Measurements from ENCODE around the gene NRL. TPM values are rescaled to one million over a fixed set of nuclear protein-coding genes. Genes with fewer than 3 reads are reported as not detected.

NRL gene
- total RNA-seq, 1 experiment from 2014 or later, result 1.4 TPM

DNA sequence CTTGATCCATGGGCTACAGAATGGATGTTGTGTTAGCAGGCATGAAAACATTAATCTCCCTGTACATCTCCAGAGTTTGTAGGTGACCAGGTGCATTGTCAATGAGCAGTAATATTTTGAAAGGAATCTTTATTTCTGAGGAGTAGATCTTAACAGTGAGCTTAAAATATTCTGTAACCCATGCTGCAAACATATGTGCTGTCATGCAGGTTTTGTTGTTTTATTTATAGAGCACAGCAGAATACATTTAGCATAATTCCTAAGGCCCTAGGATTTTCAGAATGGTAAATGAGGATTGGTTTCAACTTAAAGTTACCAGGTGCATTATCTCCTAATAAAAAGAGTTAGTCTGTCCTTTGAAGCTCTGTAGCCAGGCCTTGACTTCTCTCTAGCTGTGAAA lies 12.2 kb upstream of the NRL start:
- Histone ChIP-seq H3K27me3 (ENCODE audit: control insufficient read depth, insufficient read depth, low read length) (no peaks in the 10 kb centered on the region), H3K4me3 (ENCODE audit: low read depth in 2 of 2, low read length in 2 of 2) (no peak overlapping the region), H3K36me3 (ENCODE audit: control insufficient read depth, insufficient read depth, low read length) (no peaks in the 10 kb centered on the region), H3K27ac (ENCODE audit: low read length) (no peak overlapping the region), H3K4me1 (ENCODE audit: control insufficient read depth, insufficient read depth, low read length) (no peaks in the 10 kb centered on the region), H3K9me3 (ENCODE audit: control insufficient read depth, insufficient read depth, low read depth, low read length) (no peaks in the 10 kb centered on the region)
- ChIA-PET POLR2A (interaction anchor here (0.6 kb wide), 1 partner anchor 272 kb away, joined by 16 read pairs; the partner anchor contains the start of gene NYNRIN), CTCF (no interaction called here)
- BruUV-seq (replicated peaks), result no TSS peak
- in situ Hi-C loops (cut with HindIII; ENCODE audit: low pct_unique_long_range_greater_than_20kb, low sequenced_read_pairs), result no loop called here
- DNase-seq (ENCODE audit: low read depth, low spot score), result no peak
- intact Hi-C loops (cut with micrococcal nuclease; ENCODE audit: unreplicated experiment), result no loop called here
- ATAC-seq, result no peak
- TF ChIP-seq CTCF (IDR thresholded peaks at IDR 0.05) (no peak), POLR2AphosphoS5 (IDR thresholded peaks at IDR 0.05; ENCODE audit: low read depth, low read length) (no peak), SIN3A (IDR thresholded peaks at IDR 0.05; ENCODE audit: borderline replicate concordance, insufficient read depth, low read depth, low read length) (no peak), TCF7L2 (IDR thresholded peaks at IDR 0.05; ENCODE audit: low read depth, low read length) (no peak)
- TF ChIP-seq, protein P1, sequence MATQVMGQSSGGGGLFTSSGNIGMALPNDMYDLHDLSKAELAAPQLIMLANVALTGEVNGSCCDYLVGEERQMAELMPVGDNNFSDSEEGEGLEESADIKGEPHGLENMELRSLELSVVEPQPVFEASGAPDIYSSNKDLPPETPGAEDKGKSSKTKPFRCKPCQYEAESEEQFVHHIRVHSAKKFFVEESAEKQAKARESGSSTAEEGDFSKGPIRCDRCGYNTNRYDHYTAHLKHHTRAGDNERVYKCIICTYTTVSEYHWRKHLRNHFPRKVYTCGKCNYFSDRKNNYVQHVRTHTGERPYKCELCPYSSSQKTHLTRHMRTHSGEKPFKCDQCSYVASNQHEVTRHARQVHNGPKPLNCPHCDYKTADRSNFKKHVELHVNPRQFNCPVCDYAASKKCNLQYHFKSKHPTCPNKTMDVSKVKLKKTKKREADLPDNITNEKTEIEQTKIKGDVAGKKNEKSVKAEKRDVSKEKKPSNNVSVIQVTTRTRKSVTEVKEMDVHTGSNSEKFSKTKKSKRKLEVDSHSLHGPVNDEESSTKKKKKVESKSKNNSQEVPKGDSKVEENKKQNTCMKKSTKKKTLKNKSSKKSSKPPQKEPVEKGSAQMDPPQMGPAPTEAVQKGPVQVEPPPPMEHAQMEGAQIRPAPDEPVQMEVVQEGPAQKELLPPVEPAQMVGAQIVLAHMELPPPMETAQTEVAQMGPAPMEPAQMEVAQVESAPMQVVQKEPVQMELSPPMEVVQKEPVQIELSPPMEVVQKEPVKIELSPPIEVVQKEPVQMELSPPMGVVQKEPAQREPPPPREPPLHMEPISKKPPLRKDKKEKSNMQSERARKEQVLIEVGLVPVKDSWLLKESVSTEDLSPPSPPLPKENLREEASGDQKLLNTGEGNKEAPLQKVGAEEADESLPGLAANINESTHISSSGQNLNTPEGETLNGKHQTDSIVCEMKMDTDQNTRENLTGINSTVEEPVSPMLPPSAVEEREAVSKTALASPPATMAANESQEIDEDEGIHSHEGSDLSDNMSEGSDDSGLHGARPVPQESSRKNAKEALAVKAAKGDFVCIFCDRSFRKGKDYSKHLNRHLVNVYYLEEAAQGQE (IDR thresholded peaks at IDR 0.05; ENCODE audit: insufficient read depth in 1 of 2, low read depth in 2 of 2, low read length in 1 of 2), result no peak

- in situ Hi-C loops (cut with HindIII; ENCODE audit: low pct_unique_long_range_greater_than_20kb, low sequenced_read_pairs), result no loop called here
- no peak overlapping the region for H3K27ac ChIP-seq (ENCODE audit: low read length)
- intact Hi-C loops (cut with micrococcal nuclease; ENCODE audit: unreplicated experiment), result no loop called here
- DNase-seq (ENCODE audit: low read depth, low spot score), result no peak
- TF ChIP-seq CTCF (IDR thresholded peaks at IDR 0.05), result no peak
- TF ChIP-seq SIN3A (IDR thresholded peaks at IDR 0.05; ENCODE audit: borderline replicate concordance, insufficient read depth, low read depth, low read length), result no peak
- TF ChIP-seq, protein P1 (IDR thresholded peaks at IDR 0.05; ENCODE audit: insufficient read depth in 1 of 2, low read depth in 2 of 2, low read length in 1 of 2), result no peak
- no peak for TF ChIP-seq POLR2AphosphoS5 (IDR thresholded peaks at IDR 0.05; ENCODE audit: low read depth, low read length)
- no peak for TF ChIP-seq TCF7L2 (IDR thresholded peaks at IDR 0.05; ENCODE audit: low read depth, low read length)
- H3K36me3 ChIP-seq (ENCODE audit: control insufficient read depth, insufficient read depth, low read length), result peaks cover 2% of the 10 kb centered on the region; the same call in 1 of the 2 replicates
- H3K9me3 ChIP-seq (ENCODE audit: control insufficient read depth, insufficient read depth, low read depth, low read length), result no peaks in the 10 kb centered on the region
- H3K4me3 ChIP-seq (ENCODE audit: low read depth in 2 of 2, low read length in 2 of 2), result no peak overlapping the region
- CTCF ChIA-PET, result no interaction called here
- BruUV-seq (replicated peaks), result no TSS peak
- no peak for ATAC-seq
- H3K4me1 ChIP-seq (ENCODE audit: control insufficient read depth, insufficient read depth, low read length), result no peaks in the 10 kb centered on the region
- H3K27me3 ChIP-seq (ENCODE audit: control insufficient read depth, insufficient read depth, low read length), result no peaks in the 10 kb centered on the region
- POLR2A ChIA-PET, result no interaction called here
Measured at GRCh38 chr14:24123424-24124417, 9.0 kb upstream of the NRL start.
